CD14-positive monocyte (primary cell): ENCODE data around the gene CISH. TPM values are rescaled to one million over a fixed set of nuclear protein-coding genes. Genes with fewer than 3 reads are reported as not detected.
A peak's percentile ranks its signal among the peaks of the same experiment; 100 is the strongest.

Experiments used
- DNase-seq, 3 donors: peaks; one replicate each; pipeline ENCODE4 v3.0.0-alpha.2; 2011 to 2022
- H2AFZ ChIP-seq: 2 replicates; pipeline ENCODE4 v1.6.0; 2012; ENCODE audit warnings: mild to moderate bottlenecking, low read depth, low read length, inconsistent platforms; ENCODE audit not compliant: insufficient read depth, poor library complexity, severe bottlenecking
- H3K27ac ChIP-seq, 2 donors: 1 replicate in 1 of 2; 2 replicates in 1 of 2; pipeline ENCODE4 v1.5.1; 2012 to 2013; ENCODE audit warnings: low read length in 2 of 2, control low read depth in 1 of 2, inconsistent platforms in 1 of 2, low read depth in 1 of 2, mild to moderate bottlenecking in 1 of 2
- H3K27me3 ChIP-seq, 2 donors: one replicate each; pipeline versions ENCODE4 v1.6.0 to v1.6.1; 2011 to 2013; ENCODE audit warnings: low read length in 2 of 2; ENCODE audit not compliant: control insufficient read depth in 2 of 2, insufficient read depth in 2 of 2
- H3K36me3 ChIP-seq, 2 donors: replicated peaks in 1 of 2; 1 replicate in 1 of 2; 2 replicates in 1 of 2; pipeline versions ENCODE4 v1.5.1 to v1.6.1; 2012 to 2013; ENCODE audit warnings: low read length in 2 of 2, control low read depth in 1 of 2, inconsistent platforms in 1 of 2, mild to moderate bottlenecking in 1 of 2; ENCODE audit not compliant: insufficient read depth in 2 of 2, control insufficient read depth in 1 of 2
- H3K4me1 ChIP-seq, 2 donors: 1 replicate in 1 of 2; 2 replicates in 1 of 2; pipeline versions ENCODE4 v1.5.1 to v1.6.1; 2012 to 2013; ENCODE audit warnings: low read length in 2 of 2, control low read depth in 1 of 2, inconsistent platforms in 1 of 2, mild to moderate bottlenecking in 1 of 2, moderate library complexity in 1 of 2; ENCODE audit not compliant: insufficient read depth in 2 of 2, control insufficient read depth in 1 of 2
- H3K4me2 ChIP-seq: replicated peaks from 2 replicates; pipeline ENCODE3; 2012; ENCODE audit warnings: low read length, moderate library complexity, mild to moderate bottlenecking; ENCODE audit not compliant: poor library complexity, severe bottlenecking; ENCODE audit errors: extremely low read depth
- H3K4me3 ChIP-seq, 3 experiments: fragments of 200-600 bp in 1 of 3; sonication (generic) in 1 of 3; replicated peaks in 1 of 3; 1 replicate in 2 of 3; 2 replicates in 1 of 3; pipeline ENCODE4 v1.5.1; 2011 to 2013; ENCODE audit warnings: low read length in 3 of 3, mild to moderate bottlenecking in 3 of 3, control low read depth in 2 of 3, low read depth in 2 of 3, inconsistent platforms in 1 of 3, moderate library complexity in 1 of 3
- H3K79me2 ChIP-seq: 2 replicates; pipeline ENCODE4 v1.6.0; 2012; ENCODE audit warnings: mild to moderate bottlenecking, control low read depth, inconsistent platforms, low read length, moderate library complexity; ENCODE audit not compliant: insufficient read depth
- H3K9ac ChIP-seq: 2 replicates; pipeline ENCODE4 v1.6.0; 2017; ENCODE audit warnings: low read length, mild to moderate bottlenecking; ENCODE audit not compliant: insufficient read depth, poor library complexity, severe bottlenecking
- H3K9me3 ChIP-seq, 2 donors: replicated peaks in 1 of 2; 1 replicate in 1 of 2; 2 replicates in 1 of 2; pipeline versions ENCODE4 v1.5.1 to v1.6.1; 2012 to 2013; ENCODE audit warnings: low read length in 2 of 2, control low read depth in 1 of 2; ENCODE audit not compliant: control insufficient read depth in 1 of 2, insufficient read depth in 1 of 2
- H4K20me1 ChIP-seq: 2 replicates; pipeline ENCODE4 v1.6.0; 2012; ENCODE audit warnings: mild to moderate bottlenecking, low read length, control low read depth, moderate library complexity; ENCODE audit not compliant: insufficient read depth
- H3K27ac Mint-ChIP-seq, 7 donors: one replicate each; pipeline ENCODE4 v1.8.0; 2020; ENCODE audit warnings: mild to moderate bottlenecking in 7 of 7, mixed read lengths in 7 of 7, moderate library complexity in 6 of 7, inconsistent platforms in 2 of 7
- H3K27me3 Mint-ChIP-seq, 3 donors: one replicate each; pipeline ENCODE4 v1.8.0; 2021 to 2022; ENCODE audit warnings: low read depth in 3 of 3, mild to moderate bottlenecking in 3 of 3, mixed read lengths in 3 of 3, moderate library complexity in 3 of 3, inconsistent platforms in 1 of 3
- H3K36me3 Mint-ChIP-seq, 2 donors: one replicate each; pipeline ENCODE4 v1.8.0; 2020; ENCODE audit warnings: mixed read lengths in 2 of 2, inconsistent platforms in 1 of 2, mild to moderate bottlenecking in 1 of 2
- H3K4me1 Mint-ChIP-seq: one replicate; pipeline ENCODE4 v1.8.0; 2020; ENCODE audit warnings: mild to moderate bottlenecking, mixed read lengths
- H3K4me3 Mint-ChIP-seq, 2 donors: one replicate each; pipeline ENCODE4 v1.8.0; 2020; ENCODE audit warnings: mild to moderate bottlenecking in 2 of 2, mixed read lengths in 2 of 2, moderate library complexity in 1 of 2
- H3K9me3 Mint-ChIP-seq, 7 donors: one replicate each; pipeline ENCODE4 v1.8.0; 2020 to 2022; ENCODE audit warnings: mixed read lengths in 7 of 7, mild to moderate bottlenecking in 6 of 7, moderate library complexity in 6 of 7, inconsistent platforms in 2 of 7
- CTCF ChIP-seq: fragments of 200-600 bp; IDR thresholded peaks from one replicate; pipeline ENCODE4 v1.8.0; 2022; ENCODE audit warnings: antibody characterized with exemption, mild to moderate bottlenecking
- WGBS: methylation state at CpG from one replicate; pipeline ENCODE4 v1.1.5; 2013; ENCODE audit warnings: missing lambda C conversion rate; ENCODE audit not compliant: insufficient coverage; 5-methylcytosine and 5-hydroxymethylcytosine counted together
- intact Hi-C, 2 donors: fragments of 100-400 bp; cut with micrococcal nuclease; formaldehyde crosslinking; loops; one replicate each; pipeline versions ENCODE4 v1.15.0 to v1.15.1; 2023
- polyA plus RNA-seq, 3 donors: library from polyadenylated mRNA; depleted of rRNA in 1 of 3; unstranded in 2 of 3; stranded (reverse) in 1 of 3; fragments of 300-500 nt in 2 of 3; fragments of >200 nt in 1 of 3; fragmentation: Illumina TruSeq in 2 of 3; gene quantifications; 1 replicate in 2 of 3; 2 replicates in 1 of 3; pipeline ENCODE4 v1.2.3, GENCODE V29; 2012 to 2021

CISH gene
- polyA plus RNA-seq, 3 donors = 2.9 to 20.1 (median 6.2) TPM

GRCh38 chr3:50645378-50645777, 33.8 kb upstream of the CISH start:
- intact Hi-C loops = no loop called here
- Mint-ChIP-seq H3K4me3 (no peak overlapping the region), H3K4me1 (peaks cover under 1% of the 10 kb centered on the region), H3K27ac (peak overlapping the region in 2 of 7 donors; percentile 25 to 74), H3K9me3 (no peaks in the 10 kb centered on the region), H3K36me3 (peaks cover 94 to 100% of the 10 kb centered on the region in 2 donors), H3K27me3 (no peaks in the 10 kb centered on the region)
- H3K9ac ChIP-seq = no peak overlapping the region
- H3K9me3 ChIP-seq = no peaks in the 10 kb centered on the region
- WGBS = 100% methylated on average over 1 of the region's 2 CpGs
- H2AFZ ChIP-seq = no peak overlapping the region
- DNase-seq = no peak
- no peaks in the 10 kb centered on the region for H3K27me3 ChIP-seq
- H3K27ac ChIP-seq = peak overlapping the region in 1 of 2 donors; percentile 27
- peaks cover 92 to 100% of the 10 kb centered on the region in 2 donors for H3K36me3 ChIP-seq
- no peak for TF ChIP-seq CTCF
- peaks cover 36% of the 10 kb centered on the region for H3K79me2 ChIP-seq
- no peak overlapping the region for H3K4me2 ChIP-seq
- no peaks in the 10 kb centered on the region for H3K4me1 ChIP-seq
- peaks cover 100% of the 10 kb centered on the region for H4K20me1 ChIP-seq
- no peak overlapping the region for H3K4me3 ChIP-seq

GRCh38 chr3:50644561-50644960, 33.0 kb upstream of the CISH start:
- Mint-ChIP-seq H3K9me3 (no peaks in the 10 kb centered on the region), H3K4me1 (no peaks in the 10 kb centered on the region), H3K4me3 (no peak overlapping the region), H3K27me3 (no peaks in the 10 kb centered on the region), H3K27ac (peak overlapping the region in 2 of 7 donors; percentile 38 to 68), H3K36me3 (peaks cover 93 to 100% of the 10 kb centered on the region in 2 donors)
- peaks cover 45% of the 10 kb centered on the region for H3K79me2 ChIP-seq
- no peak overlapping the region for H2AFZ ChIP-seq
- H3K4me3 ChIP-seq = no peak overlapping the region
- TF ChIP-seq CTCF = no peak
- DNase-seq = no peak
- no peak overlapping the region for H3K4me2 ChIP-seq
- WGBS = 100% methylated on average over 1 of the region's 7 CpGs
- H3K27me3 ChIP-seq = no peaks in the 10 kb centered on the region
- peak overlapping the region in 1 of 2 donors; percentile 51 for H3K27ac ChIP-seq
- no peaks in the 10 kb centered on the region for H3K4me1 ChIP-seq
- no peak overlapping the region for H3K9ac ChIP-seq
- peaks cover 100% of the 10 kb centered on the region in 2 donors for H3K36me3 ChIP-seq
- no peaks in the 10 kb centered on the region for H3K9me3 ChIP-seq
- intact Hi-C loops = no loop called here
- peaks cover 100% of the 10 kb centered on the region for H4K20me1 ChIP-seq
